Superior temporal gyrus (tissue), 1 donor: ENCODE data around the gene CLASP2.
A peak's percentile ranks its signal among the peaks of the same experiment; 100 is the strongest.
"Not testable (repeated sequence)": the region's sequence is repeated elsewhere in the genome, so short reads cannot be mapped to it uniquely, and the experiment has no call there.

ENCODE experiments used
- DNase-seq: peaks from one replicate; pipeline ENCODE4 v3.0.0-alpha.2; 2016; ENCODE audit errors: extremely low spot score

Gene CLASP2

GRCh38 chr3:33687406-33688010 is 30.5 kb downstream of the CLASP2 start:
- no peak for DNase-seq

DNA sequence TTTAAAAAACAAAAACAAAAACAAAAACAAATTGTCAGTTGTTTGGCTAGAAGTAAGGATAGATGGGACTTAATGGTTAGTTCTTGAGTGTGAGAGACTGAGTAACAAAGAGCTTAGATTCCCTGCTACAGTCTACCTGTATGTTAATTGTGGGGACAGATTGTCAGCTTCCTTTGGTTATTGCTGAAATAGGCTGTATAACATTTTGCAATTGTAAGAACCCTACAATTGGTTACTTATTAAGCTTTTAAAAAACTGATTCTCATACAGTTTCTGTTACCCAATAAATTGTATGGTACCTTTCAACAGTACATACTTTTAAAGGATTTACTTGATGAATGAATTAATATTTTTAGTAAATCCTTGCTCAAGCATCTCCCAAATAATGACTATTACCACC is 35.3 kb downstream of the CLASP2 start:
- no peak for DNase-seq

GRCh38 chr3:33681667-33682066 is 36.4 kb downstream of the CLASP2 start:
- DNase-seq = no peak

DNA sequence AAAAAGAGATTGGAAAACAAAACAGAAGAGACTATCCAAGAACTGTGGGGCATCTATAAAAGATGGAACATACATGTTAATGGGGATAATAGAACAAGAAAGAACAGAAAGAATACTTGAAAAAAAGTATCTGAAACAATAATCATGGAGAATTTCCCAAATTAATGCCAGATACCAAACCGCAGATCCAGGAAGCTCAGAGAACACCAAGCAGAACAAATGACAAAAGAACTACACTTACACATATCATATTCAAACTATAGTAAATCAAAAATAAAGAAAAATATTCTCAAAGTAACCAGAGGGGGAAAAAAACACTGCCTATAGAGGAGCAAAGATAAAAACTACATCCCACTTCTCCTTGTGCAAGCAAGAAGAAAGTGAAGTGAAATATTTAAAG is 40.0 kb downstream of the CLASP2 start:
- no peak for DNase-seq

DNA sequence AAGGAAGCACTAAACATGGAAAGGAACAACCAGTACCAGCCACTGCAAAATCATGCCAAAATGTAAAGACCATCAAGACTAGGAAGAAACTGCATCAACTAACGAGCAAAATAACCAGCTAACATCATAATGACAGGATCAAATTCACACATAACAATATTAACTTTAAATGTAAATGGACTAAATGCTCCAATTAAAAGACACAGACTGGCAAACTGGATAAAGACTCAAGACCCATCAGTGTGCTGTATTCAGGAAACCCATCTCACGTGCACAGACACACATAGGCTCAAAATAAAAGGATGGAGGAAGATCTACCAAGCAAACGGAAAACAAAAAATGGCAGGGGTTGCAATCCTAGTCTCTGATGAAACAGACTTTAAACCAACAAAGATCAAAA is 44.6 kb downstream of the CLASP2 start:
- DNase-seq = not testable (repeated sequence)

GRCh38 chr3:33668618-33669017 is 49.4 kb downstream of the CLASP2 start:
- DNase-seq = no peak

GRCh38 chr3:33665294-33665693 is 52.8 kb downstream of the CLASP2 start:
- DNase-seq = no peak

DNA sequence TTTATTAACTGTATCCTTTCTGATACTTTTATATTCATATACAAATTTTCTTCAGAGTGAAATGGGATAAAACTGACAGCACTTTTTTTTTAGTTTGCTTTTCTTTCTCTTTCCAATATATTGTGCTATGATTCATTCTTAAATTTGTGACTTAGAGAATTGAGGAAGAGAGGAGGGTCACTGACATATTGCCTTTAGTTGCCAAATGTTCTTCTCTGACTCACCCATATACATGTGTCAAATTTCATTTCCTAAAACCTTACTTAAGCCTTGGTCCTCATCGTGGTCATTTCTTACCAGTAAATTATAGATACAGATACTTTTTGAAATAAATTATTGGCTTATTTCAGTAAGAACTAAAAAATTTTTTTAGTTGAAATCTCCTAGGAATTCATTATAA is 53.9 kb downstream of the CLASP2 start:
- no peak for DNase-seq

DNA sequence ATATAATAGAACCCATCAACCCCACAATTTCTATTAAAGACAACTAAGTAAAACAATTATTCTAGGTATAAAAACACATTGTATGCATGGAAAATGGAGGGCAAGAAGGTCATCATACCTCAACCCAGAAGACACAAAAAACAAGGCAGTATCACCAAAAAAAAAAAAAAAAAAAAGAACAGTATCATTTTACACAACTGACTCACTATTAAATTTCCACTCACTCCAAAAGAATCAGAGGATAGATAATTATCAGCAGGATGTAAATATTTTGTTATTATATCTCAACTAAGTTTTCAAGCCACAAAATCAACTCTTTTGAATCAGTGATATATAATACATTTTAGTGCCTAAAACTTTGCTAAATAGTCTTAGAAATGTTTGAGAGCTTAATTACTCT is 55.0 kb downstream of the CLASP2 start:
- no peak for DNase-seq

DNA sequence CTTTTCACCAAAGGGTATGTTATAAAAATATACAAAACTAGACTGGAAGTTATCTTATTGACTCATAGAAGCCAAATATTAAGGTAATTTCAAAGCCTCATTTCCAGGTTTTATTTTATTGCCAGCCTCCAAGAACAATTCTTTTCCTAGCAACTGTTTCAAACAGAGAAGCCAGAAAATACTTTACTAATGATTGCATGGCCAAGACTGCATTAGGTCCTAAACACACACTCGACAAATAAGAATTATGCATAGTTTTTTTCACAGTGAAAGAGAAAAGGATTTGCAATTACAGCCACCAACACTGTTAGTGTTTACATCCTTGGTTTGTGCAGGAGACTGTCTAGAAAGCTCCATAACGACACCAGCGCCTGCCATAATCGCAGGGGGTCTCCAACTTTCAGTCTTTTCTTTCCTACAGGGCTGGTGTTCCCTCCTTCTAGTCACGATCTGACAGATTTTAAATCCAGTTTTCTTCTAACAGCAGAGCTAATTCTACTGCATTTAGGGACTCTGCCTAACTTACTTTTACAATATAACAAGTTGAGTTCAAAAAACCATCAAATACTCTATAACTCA is 58.1 kb downstream of the CLASP2 start:
- DNase-seq = no peak

DNA sequence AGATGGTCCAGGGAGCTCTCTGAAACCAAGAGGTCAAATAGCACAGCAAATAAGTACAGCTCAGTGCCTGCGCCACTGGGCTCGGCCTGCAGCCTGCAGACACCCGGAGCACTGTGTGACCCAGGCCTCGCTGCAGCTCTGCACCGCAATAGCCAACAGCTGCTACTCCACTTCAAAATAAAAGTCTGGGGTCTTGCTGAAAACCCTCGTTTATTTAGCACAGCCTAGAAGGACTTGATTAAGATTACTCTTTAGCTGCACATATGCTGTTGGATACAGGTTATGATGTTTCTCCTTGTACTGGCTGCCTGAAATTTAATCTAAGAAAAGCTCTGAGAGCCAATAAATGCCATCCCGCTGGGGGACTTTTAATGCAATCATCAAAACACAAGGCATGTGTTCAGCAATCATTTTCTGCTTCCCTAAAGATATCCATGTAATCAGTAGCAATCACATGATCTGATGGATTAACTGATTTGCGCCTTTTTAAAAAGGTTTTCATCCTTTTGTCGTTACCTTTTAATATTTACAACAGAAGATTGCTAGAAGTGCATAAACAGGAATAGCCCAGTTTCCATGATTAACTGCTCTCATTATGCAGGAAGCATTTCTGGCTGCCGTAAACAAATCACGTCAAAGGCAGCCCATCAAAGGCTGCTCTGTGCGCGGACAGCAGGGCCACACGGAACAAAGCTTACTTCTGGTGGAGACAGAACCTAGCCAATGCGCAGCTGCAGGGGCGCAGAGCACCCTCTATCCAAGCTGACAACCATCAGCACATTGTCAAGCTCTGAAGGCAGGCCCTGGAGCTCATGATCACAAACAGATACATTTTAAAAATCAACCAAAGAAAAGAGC is 58.8 kb downstream of the CLASP2 start:
- DNase-seq = peak; percentile 99

GRCh38 chr3:33658621-33658990 is 59.4 kb downstream of the CLASP2 start:
- no peak for DNase-seq

DNA sequence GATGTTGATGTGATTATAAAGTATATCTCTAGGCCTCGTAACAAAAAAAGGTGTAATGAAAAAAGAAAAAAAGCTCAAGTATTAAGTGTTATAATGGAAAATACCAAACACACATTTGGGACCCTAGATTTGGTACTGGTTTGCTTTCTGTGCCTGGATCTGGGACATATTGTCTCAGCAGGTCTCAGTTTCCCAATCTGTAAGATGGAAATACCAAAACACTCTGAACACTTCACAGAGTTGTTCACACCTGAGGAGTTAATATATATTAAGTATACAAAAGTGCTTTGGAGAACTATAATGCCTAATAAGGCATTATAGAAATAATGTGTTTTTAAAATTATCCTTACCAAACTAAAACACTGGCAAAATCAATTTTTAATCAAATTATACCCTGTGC is 60.0 kb downstream of the CLASP2 start:
- DNase-seq = no peak

DNA sequence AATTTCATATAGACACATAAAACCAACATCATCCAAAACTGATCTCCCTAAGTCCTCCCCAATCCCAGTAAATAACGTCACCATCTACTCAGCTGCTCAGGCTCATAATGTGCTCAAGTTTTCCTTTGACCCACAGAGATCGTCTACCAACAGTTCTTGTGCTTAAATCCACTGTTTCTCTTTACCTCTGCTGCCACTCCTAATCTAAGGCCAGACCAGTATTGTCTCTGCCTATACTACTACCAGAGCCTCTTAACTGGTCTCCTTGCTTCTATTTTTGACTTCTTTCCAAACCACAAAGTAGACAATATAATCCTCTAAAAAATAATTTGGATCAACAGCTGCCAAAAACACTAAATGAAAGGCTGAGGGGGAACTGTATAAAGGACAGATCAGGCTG is 65.3 kb downstream of the CLASP2 start:
- DNase-seq = no peak

DNA sequence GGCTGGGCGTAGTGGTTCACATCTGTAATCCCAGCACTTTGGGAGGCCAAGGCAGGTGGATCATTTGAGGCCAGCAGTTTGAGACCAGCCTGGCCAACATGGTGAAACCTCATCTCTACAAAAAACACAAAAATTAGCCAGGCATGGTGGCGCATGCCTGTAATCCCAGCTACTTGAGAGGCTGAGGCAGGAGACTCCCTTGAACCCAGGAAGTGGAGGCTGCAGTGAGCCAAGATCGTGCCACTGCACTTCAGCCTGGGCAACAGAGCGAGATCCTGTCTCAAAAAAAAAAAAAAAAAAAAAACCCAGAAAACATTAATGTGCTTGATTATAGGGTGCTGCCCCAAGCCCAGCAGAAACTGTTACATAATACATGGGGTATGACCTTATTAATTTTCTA is 67.0 kb downstream of the CLASP2 start:
- DNase-seq = not testable (repeated sequence)

DNA sequence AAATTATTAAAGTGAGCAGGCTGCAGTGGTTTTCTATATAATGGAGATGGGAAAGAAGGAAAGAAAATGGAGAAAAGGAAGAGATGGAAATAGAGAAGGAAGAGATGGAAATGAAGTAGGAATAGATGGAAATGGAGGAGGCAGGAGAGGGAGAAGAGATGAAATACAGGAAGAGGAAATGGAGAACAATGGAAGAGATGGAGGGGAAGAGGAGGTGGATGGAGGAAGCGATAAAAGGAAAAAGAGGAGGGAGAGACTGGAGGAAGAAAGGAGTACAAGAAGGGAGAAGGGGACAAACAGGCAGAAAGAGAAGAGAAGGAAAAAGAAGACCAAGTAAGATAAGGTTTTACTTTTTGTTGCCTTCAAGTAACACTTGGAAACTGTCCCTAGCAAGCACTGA is 67.6 kb downstream of the CLASP2 start:
- no peak for DNase-seq

DNA sequence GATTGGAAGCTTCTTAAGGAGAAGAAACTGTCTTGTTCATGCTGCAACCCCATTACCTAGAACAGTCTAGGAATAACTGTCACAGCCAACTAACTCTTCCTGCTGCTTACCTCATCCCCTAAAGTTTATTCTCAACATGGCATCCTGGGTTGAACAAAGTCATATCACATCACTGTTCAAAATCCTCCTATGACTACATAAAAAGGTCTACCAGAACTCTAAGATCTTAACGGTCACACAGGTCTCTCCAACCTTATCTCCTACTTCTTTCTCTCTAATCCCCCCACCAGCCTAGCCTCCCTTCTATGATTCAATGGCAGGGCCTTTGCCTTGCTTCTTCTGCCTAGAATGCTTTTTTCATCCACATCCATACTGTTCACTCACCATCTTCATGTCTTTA is 69.3 kb downstream of the CLASP2 start:
- no peak for DNase-seq

DNA sequence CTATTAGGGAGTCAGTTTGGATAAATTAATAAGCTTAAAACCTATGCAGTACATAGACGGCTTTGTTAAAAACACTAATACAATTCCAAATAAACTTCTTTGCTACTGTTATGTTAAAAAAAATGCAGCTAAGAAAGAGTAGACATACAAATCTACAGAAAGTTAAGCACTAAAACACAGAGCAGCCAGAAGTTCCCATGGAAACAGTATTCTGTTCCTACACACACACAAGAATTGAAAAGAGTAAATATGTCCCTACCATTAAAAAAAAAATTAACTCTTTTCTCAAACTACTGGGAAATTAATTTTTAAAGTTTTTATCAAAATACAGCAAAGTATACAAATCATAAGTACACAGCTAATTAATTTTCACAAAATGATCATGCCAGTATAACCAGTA is 71.6 kb downstream of the CLASP2 start:
- peak; percentile 35 for DNase-seq

DNA sequence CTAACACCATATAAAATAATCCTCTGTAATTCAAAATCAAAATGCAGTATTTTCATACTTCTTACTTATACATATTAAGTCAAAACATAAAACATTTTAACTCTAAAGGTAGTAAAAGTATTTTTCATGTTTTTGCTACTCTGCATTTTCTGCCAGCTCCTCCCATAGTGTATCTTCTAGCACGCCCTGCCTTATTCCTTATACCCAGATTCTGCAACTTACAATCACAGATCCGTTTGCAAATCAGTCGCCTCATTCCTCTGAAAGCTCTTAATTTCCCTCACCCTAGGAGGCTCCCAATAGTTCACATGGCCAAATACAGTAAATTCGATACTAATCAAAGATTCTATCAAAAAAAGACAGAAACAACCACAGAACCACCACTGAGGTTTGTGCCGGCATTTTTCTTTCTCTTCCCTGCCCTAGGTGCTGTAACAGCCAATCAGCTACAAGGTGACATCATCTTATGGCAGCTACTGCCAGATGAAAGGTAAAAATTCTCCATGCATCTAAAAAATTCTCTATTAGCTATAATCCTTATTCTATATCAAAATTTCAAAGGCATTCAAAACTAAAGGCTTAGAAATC is 72.9 kb downstream of the CLASP2 start:
- DNase-seq = peak; percentile 83

DNA sequence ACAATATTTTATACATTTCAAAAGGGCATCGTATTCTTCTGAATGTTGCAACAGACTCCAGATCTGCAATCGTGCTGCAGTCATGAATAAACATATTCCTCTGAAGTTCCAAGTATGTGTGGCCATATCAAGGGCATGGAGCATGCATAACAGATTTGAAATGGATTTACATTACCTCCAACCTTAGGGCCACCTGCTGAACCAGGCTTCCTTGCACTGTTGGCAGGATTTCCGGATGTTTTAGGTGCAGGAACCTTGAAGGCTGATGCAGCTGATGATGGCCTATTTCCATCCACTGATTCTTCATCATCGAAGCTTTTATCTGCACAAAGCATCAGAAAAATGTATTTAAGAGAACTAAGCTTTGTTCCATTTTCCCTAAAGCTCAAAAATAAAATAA is 73.5 kb downstream of the CLASP2 start:
- DNase-seq = peak; percentile 66

DNA sequence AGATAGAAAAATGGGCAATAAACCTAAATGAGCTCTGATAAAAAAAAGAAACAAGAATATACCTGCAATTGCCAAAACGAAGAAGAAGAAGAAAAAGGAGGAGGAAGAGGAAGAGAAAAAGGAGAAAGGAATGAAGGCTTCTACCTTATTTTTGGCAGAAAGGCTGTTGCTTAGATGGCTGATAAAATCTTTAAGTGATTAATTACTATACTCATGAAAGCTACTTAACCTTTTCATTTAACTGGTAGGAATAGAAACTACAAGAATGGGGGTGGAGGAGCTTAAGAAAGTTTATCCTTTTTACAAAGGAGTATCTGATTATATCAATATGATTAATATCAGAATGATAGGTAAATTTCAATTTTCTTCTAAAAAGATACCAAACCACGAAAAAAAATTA is 75.2 kb downstream of the CLASP2 start:
- no peak for DNase-seq

DNA sequence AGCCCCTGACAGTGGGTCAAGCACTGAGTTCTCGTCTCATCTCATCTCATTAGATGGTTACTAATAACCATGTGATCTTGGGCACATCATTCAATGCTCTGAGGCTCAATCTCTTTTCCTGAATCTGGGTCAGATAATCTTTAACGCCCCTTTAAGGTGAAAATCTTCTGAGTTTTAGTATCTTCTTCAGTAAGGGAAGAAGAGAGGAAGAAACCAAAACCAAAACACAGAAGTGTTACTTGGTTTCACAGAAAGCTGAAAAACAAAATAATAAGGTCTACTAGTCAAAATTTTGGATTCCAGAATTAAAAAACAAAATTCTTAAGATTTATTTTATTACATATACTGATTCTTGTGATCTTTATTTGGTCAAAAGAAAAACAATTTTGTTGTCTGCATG is 78.2 kb downstream of the CLASP2 start:
- no peak for DNase-seq

- no peak for DNase-seq
These were observed 80.6 kb downstream of the CLASP2 start for GRCh38 chr3:33637482-33637881.
